PFSK-1 (cell line): ENCODE results near the gene PTPRM.

Experiments
- FOXP2 ChIP-seq: optimal IDR thresholded peaks from 2 replicates; pipeline ENCODE3; 2011; ENCODE audit warnings: borderline replicate concordance, control low read depth, inconsistent platforms; ENCODE audit not compliant: insufficient read depth; ENCODE audit errors: extremely low read length, extremely low read depth
- POLR2AphosphoS5 ChIP-seq: IDR thresholded peaks from 2 replicates; pipeline ENCODE4 v1.6.1; 2012; ENCODE audit warnings: low read depth, mild to moderate bottlenecking, control low read depth, low read length, moderate library complexity
- REST ChIP-seq, 2 experiments: IDR thresholded peaks; 2 replicates each; pipeline versions ENCODE4 v1.6.1 to v1.8.0; 2011 to 2012; ENCODE audit warnings: low read depth in 2 of 2, low read length in 2 of 2, control low read depth in 1 of 2, inconsistent platforms in 1 of 2, mild to moderate bottlenecking in 1 of 2, moderate library complexity in 1 of 2; ENCODE audit not compliant: insufficient read depth in 1 of 2
- SIN3A ChIP-seq: IDR thresholded peaks from 2 replicates; pipeline ENCODE4 v1.6.1; 2012; ENCODE audit warnings: mild to moderate bottlenecking, low read length, moderate library complexity, borderline replicate concordance; ENCODE audit not compliant: insufficient read depth
- TAF1 ChIP-seq: IDR thresholded peaks from 2 replicates; pipeline ENCODE4 v1.6.1; 2012; ENCODE audit warnings: low read length, control low read depth, borderline replicate concordance; ENCODE audit not compliant: insufficient read depth

PTPRM gene

GRCh38 chr18:7855671-7856070 lies 288.6 kb downstream of the PTPRM start:
- TF ChIP-seq SIN3A (no peak), FOXP2 (no peak), TAF1 (no peak), REST (IDR thresholded peaks at IDR 0.05; ENCODE audit: insufficient read depth in 1 of 2, low read depth in 2 of 2, low read length in 2 of 2) (no peak), POLR2AphosphoS5 (no peak)

- TF ChIP-seq REST (IDR thresholded peaks at IDR 0.05; ENCODE audit: insufficient read depth in 1 of 2, low read depth in 2 of 2, low read length in 2 of 2) (no peak), POLR2AphosphoS5 (no peak), FOXP2 (no peak), TAF1 (no peak), SIN3A (no peak)
These were observed 289.0 kb downstream of the PTPRM start for GRCh38 chr18:7856116-7856515.

GRCh38 chr18:7856733-7857132 lies 289.6 kb downstream of the PTPRM start:
- TF ChIP-seq FOXP2 (no peak), SIN3A (no peak), TAF1 (no peak), POLR2AphosphoS5 (no peak), REST (IDR thresholded peaks at IDR 0.05; ENCODE audit: insufficient read depth in 1 of 2, low read depth in 2 of 2, low read length in 2 of 2) (no peak)

GRCh38 chr18:7857562-7857961 lies 290.4 kb downstream of the PTPRM start:
- TF ChIP-seq SIN3A (no peak), POLR2AphosphoS5 (no peak), TAF1 (no peak), FOXP2 (no peak), REST (IDR thresholded peaks at IDR 0.05; ENCODE audit: insufficient read depth in 1 of 2, low read depth in 2 of 2, low read length in 2 of 2) (no peak)

GRCh38 chr18:7859122-7859521 lies 292.0 kb downstream of the PTPRM start:
- TF ChIP-seq FOXP2 (no peak), REST (IDR thresholded peaks at IDR 0.05; ENCODE audit: insufficient read depth in 1 of 2, low read depth in 2 of 2, low read length in 2 of 2) (no peak), TAF1 (no peak), SIN3A (no peak), POLR2AphosphoS5 (no peak)
